ENCODE data around the gene RPS16. TPM values are rescaled to one million over a fixed set of nuclear protein-coding genes. Genes with fewer than 3 reads are reported as not detected.

The RPS16 gene
- total RNA-seq, 1 donor from 2014 or later = 1,860 TPM

DNA sequence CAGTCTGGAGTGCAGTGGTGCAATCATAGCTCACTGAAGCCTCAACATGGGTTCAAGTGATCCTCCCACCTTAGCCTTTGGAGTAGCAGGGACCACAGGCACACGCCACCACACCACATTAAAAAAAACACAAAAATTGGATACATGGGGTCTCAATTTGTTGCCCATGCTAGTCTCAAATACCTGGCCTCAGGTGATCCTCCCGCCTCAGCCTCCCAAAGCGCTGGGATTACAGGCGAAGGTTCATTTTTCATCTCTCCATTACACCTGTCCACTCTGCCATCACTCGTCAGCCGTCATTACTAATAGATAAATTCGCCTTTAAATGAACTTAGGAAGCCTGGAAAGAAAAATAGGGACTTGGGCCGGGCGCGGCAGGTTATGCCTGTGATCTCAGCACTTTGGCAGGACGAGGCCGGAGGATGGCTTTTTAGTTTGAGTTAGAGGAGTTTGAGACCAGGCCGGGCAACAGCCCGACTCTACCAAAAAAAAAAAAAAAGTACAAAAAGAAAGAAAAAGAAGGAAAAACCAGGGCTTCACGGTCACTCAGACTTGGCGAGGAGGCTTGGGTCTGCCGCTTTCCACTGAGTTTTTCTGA, 8.9 kb upstream of the RPS16 start:
- Mint-ChIP-seq H3K27me3 (ENCODE audit: unreplicated experiment) (no peaks in the 10 kb centered on the region), H3K36me3 (ENCODE audit: unreplicated experiment) (peaks cover 16% of the 10 kb centered on the region)
- no peak for DNase-seq (ENCODE audit: extremely low spot score, unreplicated experiment)

GRCh38 chr19:39438270-39438934, 2.7 kb upstream of the RPS16 start:
- no peak for DNase-seq (ENCODE audit: extremely low spot score, unreplicated experiment)
- Mint-ChIP-seq H3K4me3 (ENCODE audit: unreplicated experiment) (no peak overlapping the region), H3K9me3 (ENCODE audit: unreplicated experiment) (no peaks in the 10 kb centered on the region), H3K36me3 (ENCODE audit: unreplicated experiment) (peaks cover 15% of the 10 kb centered on the region), H3K27ac (ENCODE audit: unreplicated experiment) (no peak overlapping the region), H3K27me3 (ENCODE audit: unreplicated experiment) (no peaks in the 10 kb centered on the region), H3K4me1 (ENCODE audit: unreplicated experiment) (peaks cover 38% of the 10 kb centered on the region)
- TF ChIP-seq, protein P1, sequence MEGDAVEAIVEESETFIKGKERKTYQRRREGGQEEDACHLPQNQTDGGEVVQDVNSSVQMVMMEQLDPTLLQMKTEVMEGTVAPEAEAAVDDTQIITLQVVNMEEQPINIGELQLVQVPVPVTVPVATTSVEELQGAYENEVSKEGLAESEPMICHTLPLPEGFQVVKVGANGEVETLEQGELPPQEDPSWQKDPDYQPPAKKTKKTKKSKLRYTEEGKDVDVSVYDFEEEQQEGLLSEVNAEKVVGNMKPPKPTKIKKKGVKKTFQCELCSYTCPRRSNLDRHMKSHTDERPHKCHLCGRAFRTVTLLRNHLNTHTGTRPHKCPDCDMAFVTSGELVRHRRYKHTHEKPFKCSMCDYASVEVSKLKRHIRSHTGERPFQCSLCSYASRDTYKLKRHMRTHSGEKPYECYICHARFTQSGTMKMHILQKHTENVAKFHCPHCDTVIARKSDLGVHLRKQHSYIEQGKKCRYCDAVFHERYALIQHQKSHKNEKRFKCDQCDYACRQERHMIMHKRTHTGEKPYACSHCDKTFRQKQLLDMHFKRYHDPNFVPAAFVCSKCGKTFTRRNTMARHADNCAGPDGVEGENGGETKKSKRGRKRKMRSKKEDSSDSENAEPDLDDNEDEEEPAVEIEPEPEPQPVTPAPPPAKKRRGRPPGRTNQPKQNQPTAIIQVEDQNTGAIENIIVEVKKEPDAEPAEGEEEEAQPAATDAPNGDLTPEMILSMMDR (IDR thresholded peaks at IDR 0.05) = no peak

More for the DNA sequence above, 8.9 kb upstream of the RPS16 start:
- no peaks in the 10 kb centered on the region for H3K9me3 Mint-ChIP-seq (ENCODE audit: unreplicated experiment)
- peak overlapping the region; percentile 96 for H3K4me3 Mint-ChIP-seq (ENCODE audit: unreplicated experiment)
- H3K27ac Mint-ChIP-seq (ENCODE audit: unreplicated experiment) = peak overlapping the region; percentile 98
- TF ChIP-seq, protein P1 (IDR thresholded peaks at IDR 0.05) = no peak
- peaks cover 49% of the 10 kb centered on the region for H3K4me1 Mint-ChIP-seq (ENCODE audit: unreplicated experiment)

DNA sequence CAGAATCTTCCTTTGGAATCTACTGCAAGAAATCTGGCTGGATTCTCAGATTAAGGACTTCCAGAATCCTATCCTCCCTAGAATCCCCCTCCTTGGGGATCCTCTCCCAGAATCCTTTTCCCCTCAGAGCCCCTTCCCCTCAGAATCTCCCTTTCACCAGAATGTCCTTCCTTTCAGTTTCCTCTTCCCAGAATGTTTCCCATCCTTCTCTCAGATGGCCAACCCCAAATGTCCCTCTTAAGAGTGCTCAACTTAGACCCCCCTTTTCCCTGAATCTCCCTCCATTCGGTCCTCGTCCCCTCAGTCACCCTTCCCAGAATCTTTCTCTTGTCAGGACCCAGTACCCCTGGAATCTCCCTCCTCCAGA, 584 bp upstream of the RPS16 start:
- no peak for DNase-seq (ENCODE audit: extremely low spot score, unreplicated experiment)
- TF ChIP-seq, protein P1 (IDR thresholded peaks at IDR 0.05) = no peak
- H3K27ac Mint-ChIP-seq (ENCODE audit: unreplicated experiment) = peak overlapping the region; percentile 98
- H3K4me1 Mint-ChIP-seq (ENCODE audit: unreplicated experiment) = peaks cover 40% of the 10 kb centered on the region
- H3K9me3 Mint-ChIP-seq (ENCODE audit: unreplicated experiment) = no peaks in the 10 kb centered on the region
- H3K27me3 Mint-ChIP-seq (ENCODE audit: unreplicated experiment) = no peaks in the 10 kb centered on the region
- peaks cover 24% of the 10 kb centered on the region for H3K36me3 Mint-ChIP-seq (ENCODE audit: unreplicated experiment)
- H3K4me3 Mint-ChIP-seq (ENCODE audit: unreplicated experiment) = peak overlapping the region; percentile 100

- DNase-seq (ENCODE audit: extremely low spot score, unreplicated experiment) = no peak
- peak overlapping the region; percentile 98 for H3K27ac Mint-ChIP-seq (ENCODE audit: unreplicated experiment)
- peaks cover 24% of the 10 kb centered on the region for H3K36me3 Mint-ChIP-seq (ENCODE audit: unreplicated experiment)
- H3K4me3 Mint-ChIP-seq (ENCODE audit: unreplicated experiment) = peak overlapping the region; percentile 100
- TF ChIP-seq, protein P1 (IDR thresholded peaks at IDR 0.05) = no peak
- no peaks in the 10 kb centered on the region for H3K9me3 Mint-ChIP-seq (ENCODE audit: unreplicated experiment)
- H3K4me1 Mint-ChIP-seq (ENCODE audit: unreplicated experiment) = peaks cover 47% of the 10 kb centered on the region
- H3K27me3 Mint-ChIP-seq (ENCODE audit: unreplicated experiment) = no peaks in the 10 kb centered on the region
These were observed 1.3 kb downstream of the RPS16 start for GRCh38 chr19:39434123-39435076.
